ENCODE measurements around the gene PTCH2. TPM values are rescaled to one million over a fixed set of nuclear protein-coding genes. Genes with fewer than 3 reads are reported as not detected.

PTCH2 gene
- total RNA-seq, 2 donors from 2014 or later: 0.32 to 31.9 TPM

- Histone ChIP-seq H3K36me3 (no peaks in the 10 kb centered on the region), H3K9me3 (no peaks in the 10 kb centered on the region), H3K4me3 (no peak overlapping the region), H3K27me3 (replicated peaks; ENCODE audit: insufficient read depth) (no peaks in the 10 kb centered on the region), H3K4me1 (replicated peaks) (no peaks in the 10 kb centered on the region), H3K27ac (no peak overlapping the region)
- WGBS: 94% methylated on average over 13 of the region's 15 CpGs
- intact Hi-C loops (cut with DNase I): loop anchor here (10.0 kb wide), 1 partner anchor 476 kb away; no protein-coding TSS in a partner anchor
- TF ChIP-seq POLR2AphosphoS5 (IDR thresholded peaks at IDR 0.05) (no peak), POLR2A (IDR thresholded peaks at IDR 0.05) (no peak), CTCF (IDR thresholded peaks at IDR 0.05) (no peak)
- no peak for DNase-seq (ENCODE audit: low spot score)
These were observed 14.1 kb downstream of the PTCH2 start for GRCh38 chr1:44828841-44829440.

DNA sequence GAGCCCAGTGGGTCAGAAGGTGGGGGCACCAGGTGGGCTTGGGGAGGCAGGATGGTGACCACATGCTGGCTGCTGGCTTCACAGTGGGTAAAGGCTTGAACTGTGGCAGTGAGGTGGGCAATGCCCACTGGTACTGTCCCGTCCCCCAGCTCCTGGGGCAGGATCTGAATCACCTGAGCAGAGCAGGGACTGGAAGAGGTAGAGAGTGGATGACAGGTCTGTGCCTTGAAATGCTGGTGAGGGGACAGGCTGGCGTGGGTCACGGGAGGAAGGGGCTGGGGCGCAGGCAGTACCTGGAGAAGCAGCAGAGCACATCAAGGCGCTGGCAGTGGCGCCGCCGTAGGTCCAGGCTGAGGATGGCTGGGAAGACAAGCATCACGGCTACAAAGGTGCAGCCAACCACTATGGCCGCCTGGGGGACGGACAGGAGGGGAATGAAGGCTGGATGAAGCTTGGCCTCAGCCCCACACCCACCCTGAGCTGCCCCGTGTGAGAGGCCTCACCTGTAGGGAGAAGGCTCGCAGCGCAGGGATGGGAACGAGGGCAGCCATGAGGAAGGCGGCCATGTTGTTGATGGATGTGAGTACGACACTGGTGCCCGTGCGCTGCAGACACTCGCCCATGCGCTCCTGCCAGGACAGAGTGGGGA is 14.9 kb downstream of the PTCH2 start:
- WGBS: 94% methylated on average over 21 of the region's 21 CpGs
- intact Hi-C loops (cut with DNase I): loop anchor here (10.0 kb wide), 1 partner anchor 477 kb away; no protein-coding TSS in a partner anchor
- Histone ChIP-seq H3K27me3 (replicated peaks; ENCODE audit: insufficient read depth) (no peaks in the 10 kb centered on the region), H3K27ac (no peak overlapping the region), H3K9me3 (no peaks in the 10 kb centered on the region), H3K36me3 (no peaks in the 10 kb centered on the region), H3K4me3 (no peak overlapping the region), H3K4me1 (replicated peaks) (no peaks in the 10 kb centered on the region)
- DNase-seq (ENCODE audit: low spot score): no peak
- TF ChIP-seq POLR2A (IDR thresholded peaks at IDR 0.05): no peak
- no peak for TF ChIP-seq POLR2AphosphoS5 (IDR thresholded peaks at IDR 0.05)
- no peak for TF ChIP-seq CTCF (IDR thresholded peaks at IDR 0.05)

- H3K27me3 ChIP-seq (replicated peaks; ENCODE audit: insufficient read depth): no peaks in the 10 kb centered on the region
- intact Hi-C loops (cut with DNase I): loop anchor here (10.0 kb wide), 1 partner anchor 477 kb away; no protein-coding TSS in a partner anchor
- DNase-seq (ENCODE audit: low spot score): no peak
These were observed 15.7 kb downstream of the PTCH2 start for GRCh38 chr1:44827197-44828002.

More at GRCh38 chr1:44827197-44828002, 15.7 kb downstream of the PTCH2 start:
- WGBS: 89% methylated on average over 28 of the region's 28 CpGs
- Histone ChIP-seq H3K27ac (no peak overlapping the region), H3K4me3 (no peak overlapping the region), H3K9me3 (no peaks in the 10 kb centered on the region), H3K36me3 (no peaks in the 10 kb centered on the region), H3K4me1 (replicated peaks) (no peaks in the 10 kb centered on the region)
- TF ChIP-seq CTCF (IDR thresholded peaks at IDR 0.05) (no peak), POLR2A (IDR thresholded peaks at IDR 0.05) (no peak), POLR2AphosphoS5 (IDR thresholded peaks at IDR 0.05) (no peak)

Data from prostate gland (tissue), 2 donors.